Osteoblast (primary cell): ENCODE measurements around the gene SHROOM2. TPM values are rescaled to one million over a fixed set of nuclear protein-coding genes. Genes with fewer than 3 reads are reported as not detected.

ENCODE experiments used
- DNase-seq: peaks from one replicate; pipeline ENCODE4 v3.0.0; 2011; ENCODE audit warnings: low spot score, mixed read lengths; ENCODE audit not compliant: insufficient read length; ENCODE audit errors: missing footprints
- H2AFZ ChIP-seq: 2 replicates; pipeline ENCODE4 v1.6.0; 2011; ENCODE audit warnings: mild to moderate bottlenecking, low read length
- H3K27ac ChIP-seq: 2 replicates; pipeline ENCODE4 v1.5.1; 2011; ENCODE audit warnings: mild to moderate bottlenecking, low read depth, low read length, moderate library complexity
- H3K27me3 ChIP-seq: 2 replicates; pipeline ENCODE4 v1.6.0; 2012; ENCODE audit warnings: mild to moderate bottlenecking, control low read depth, inconsistent platforms, low read length, moderate library complexity; ENCODE audit not compliant: insufficient read depth
- H3K36me3 ChIP-seq: 2 replicates; pipeline ENCODE4 v1.5.1; 2011; ENCODE audit warnings: mild to moderate bottlenecking, low read length, control low read depth, moderate library complexity; ENCODE audit not compliant: insufficient read depth
- H3K4me1 ChIP-seq: 2 replicates; pipeline ENCODE4 v1.5.1; 2011; ENCODE audit warnings: mild to moderate bottlenecking, low read length, control low read depth, moderate library complexity; ENCODE audit not compliant: insufficient read depth
- H3K4me2 ChIP-seq: 2 replicates; pipeline ENCODE4 v1.6.0; 2011; ENCODE audit warnings: mild to moderate bottlenecking, low read length; ENCODE audit not compliant: insufficient read depth
- H3K4me3 ChIP-seq: fragments of 200-600 bp; sonication (generic); 3 replicates; pipeline ENCODE4 v1.5.1; 2012; ENCODE audit warnings: mild to moderate bottlenecking, low read length, inconsistent platforms; ENCODE audit not compliant: insufficient read depth
- H3K79me2 ChIP-seq: 2 replicates; pipeline ENCODE4 v1.6.0; 2012; ENCODE audit warnings: mild to moderate bottlenecking, low read length, control low read depth, inconsistent platforms; ENCODE audit not compliant: insufficient read depth
- H3K9me3 ChIP-seq: 2 replicates; pipeline ENCODE4 v1.5.1; 2011; ENCODE audit warnings: low read depth, low read length, control low read depth
- H4K20me1 ChIP-seq: 2 replicates; pipeline ENCODE4 v1.6.0; 2012; ENCODE audit warnings: mild to moderate bottlenecking, low read length, control low read depth; ENCODE audit not compliant: insufficient read depth
- total RNA-seq: library from RNA; depleted of rRNA; stranded (reverse); fragments of >200 nt; gene quantifications from 2 replicates; pipeline ENCODE4 v1.2.3, GENCODE V29; 2012
- TF ChIP-seq, protein P1 (sequence below): IDR thresholded peaks from 2 replicates; pipeline ENCODE4 v1.5.1; 2011; ENCODE audit warnings: mild to moderate bottlenecking, low read depth, low read length, moderate library complexity; ENCODE audit errors: extremely low read depth

The SHROOM2 gene
- total RNA-seq, 1 donor: 8.0 TPM

DNA sequence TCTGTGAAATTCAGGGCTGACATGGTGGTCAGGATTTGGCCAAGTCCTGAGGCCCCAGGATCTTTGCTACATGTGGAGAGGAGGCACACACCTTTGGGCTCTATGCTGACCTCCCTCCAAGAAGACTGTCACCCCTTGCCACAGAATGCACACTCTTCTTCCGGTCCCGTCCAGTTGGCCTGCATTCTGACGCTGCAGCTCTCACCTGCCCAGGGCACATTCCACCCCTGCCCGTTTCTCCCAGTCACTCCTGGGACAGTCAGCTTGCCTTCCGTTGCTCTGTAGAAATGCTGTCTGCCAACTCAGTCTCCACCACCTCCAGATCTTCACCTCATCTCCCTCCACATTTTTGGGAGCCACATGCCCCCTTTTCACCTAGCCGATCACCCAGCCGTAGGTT lies 76.7 kb downstream of the SHROOM2 start:
- Histone ChIP-seq H3K36me3 (no peaks in the 10 kb centered on the region), H3K9me3 (no peaks in the 10 kb centered on the region), H4K20me1 (no peaks in the 10 kb centered on the region), H3K4me1 (peaks cover 8% of the 10 kb centered on the region), H3K79me2 (no peaks in the 10 kb centered on the region), H3K27me3 (no peaks in the 10 kb centered on the region), H3K4me2 (no peak overlapping the region), H3K27ac (no peak overlapping the region), H3K4me3 (no peak overlapping the region), H2AFZ (no peak overlapping the region)
- no peak for DNase-seq
- TF ChIP-seq, protein P1, sequence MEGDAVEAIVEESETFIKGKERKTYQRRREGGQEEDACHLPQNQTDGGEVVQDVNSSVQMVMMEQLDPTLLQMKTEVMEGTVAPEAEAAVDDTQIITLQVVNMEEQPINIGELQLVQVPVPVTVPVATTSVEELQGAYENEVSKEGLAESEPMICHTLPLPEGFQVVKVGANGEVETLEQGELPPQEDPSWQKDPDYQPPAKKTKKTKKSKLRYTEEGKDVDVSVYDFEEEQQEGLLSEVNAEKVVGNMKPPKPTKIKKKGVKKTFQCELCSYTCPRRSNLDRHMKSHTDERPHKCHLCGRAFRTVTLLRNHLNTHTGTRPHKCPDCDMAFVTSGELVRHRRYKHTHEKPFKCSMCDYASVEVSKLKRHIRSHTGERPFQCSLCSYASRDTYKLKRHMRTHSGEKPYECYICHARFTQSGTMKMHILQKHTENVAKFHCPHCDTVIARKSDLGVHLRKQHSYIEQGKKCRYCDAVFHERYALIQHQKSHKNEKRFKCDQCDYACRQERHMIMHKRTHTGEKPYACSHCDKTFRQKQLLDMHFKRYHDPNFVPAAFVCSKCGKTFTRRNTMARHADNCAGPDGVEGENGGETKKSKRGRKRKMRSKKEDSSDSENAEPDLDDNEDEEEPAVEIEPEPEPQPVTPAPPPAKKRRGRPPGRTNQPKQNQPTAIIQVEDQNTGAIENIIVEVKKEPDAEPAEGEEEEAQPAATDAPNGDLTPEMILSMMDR: no peak

DNA sequence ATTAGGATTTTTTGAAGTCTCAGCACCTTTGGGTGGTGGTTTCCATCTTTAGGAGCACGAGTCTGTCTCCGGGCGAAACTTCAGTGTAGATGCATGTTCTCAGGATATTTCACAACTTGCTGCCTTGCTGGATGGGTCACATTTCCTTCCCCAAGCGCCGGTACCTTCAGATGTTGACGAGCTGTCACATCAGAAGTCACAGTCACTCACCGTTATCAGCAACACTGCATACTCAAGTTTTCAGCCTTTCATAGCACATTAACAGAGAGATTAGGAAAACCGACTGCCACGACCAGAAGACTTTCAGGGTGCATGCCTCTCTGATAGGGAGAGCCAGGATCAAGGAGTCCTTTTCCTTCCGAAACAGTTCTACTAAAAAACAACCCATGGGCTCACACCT lies 77.8 kb downstream of the SHROOM2 start:
- Histone ChIP-seq H3K27me3 (no peaks in the 10 kb centered on the region), H2AFZ (no peak overlapping the region), H3K79me2 (no peaks in the 10 kb centered on the region), H3K4me1 (peaks cover 8% of the 10 kb centered on the region), H4K20me1 (no peaks in the 10 kb centered on the region), H3K4me2 (no peak overlapping the region), H3K36me3 (no peaks in the 10 kb centered on the region), H3K4me3 (no peak overlapping the region), H3K9me3 (no peaks in the 10 kb centered on the region), H3K27ac (no peak overlapping the region)
- no peak for DNase-seq
- TF ChIP-seq, protein P1: no peak

DNA sequence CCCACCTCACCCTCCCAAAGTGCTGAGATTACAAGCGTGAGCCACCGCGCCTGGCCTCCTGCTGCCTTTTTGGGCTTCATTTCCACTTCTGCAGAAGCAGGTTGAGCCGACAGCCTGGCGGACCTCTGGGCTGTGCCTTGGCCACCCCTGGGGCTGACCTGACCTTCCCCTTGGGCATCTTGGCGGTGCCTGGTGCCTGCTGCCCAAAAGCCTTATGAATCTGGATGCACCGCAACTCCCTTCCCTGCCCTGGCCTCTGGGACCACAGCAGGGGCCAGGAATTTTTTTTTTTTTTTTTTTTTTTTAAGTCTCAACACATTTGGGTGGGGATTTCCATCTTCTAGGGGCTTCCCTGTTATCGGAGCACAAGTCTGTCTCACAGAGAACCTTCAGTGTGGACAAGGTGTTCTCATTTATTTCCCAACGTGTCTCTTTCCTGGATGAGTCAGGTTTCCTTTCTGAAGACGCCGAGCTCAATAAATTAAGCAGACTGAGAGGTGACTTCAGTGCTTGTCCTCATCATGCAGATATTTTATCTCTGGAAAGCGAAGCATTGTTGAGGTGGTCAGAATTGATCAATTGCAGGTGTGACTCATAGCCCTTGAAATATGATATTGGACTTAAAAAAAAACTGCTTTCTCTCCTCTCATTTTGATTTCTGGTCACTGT lies 79.7 kb downstream of the SHROOM2 start:
- TF ChIP-seq, protein P1: no peak
- Histone ChIP-seq H4K20me1 (no peaks in the 10 kb centered on the region), H2AFZ (no peak overlapping the region), H3K4me2 (no peak overlapping the region), H3K4me1 (no peaks in the 10 kb centered on the region), H3K9me3 (no peaks in the 10 kb centered on the region), H3K27me3 (no peaks in the 10 kb centered on the region), H3K79me2 (no peaks in the 10 kb centered on the region), H3K36me3 (no peaks in the 10 kb centered on the region), H3K27ac (no peak overlapping the region), H3K4me3 (no peak overlapping the region)
- DNase-seq: no peak

DNA sequence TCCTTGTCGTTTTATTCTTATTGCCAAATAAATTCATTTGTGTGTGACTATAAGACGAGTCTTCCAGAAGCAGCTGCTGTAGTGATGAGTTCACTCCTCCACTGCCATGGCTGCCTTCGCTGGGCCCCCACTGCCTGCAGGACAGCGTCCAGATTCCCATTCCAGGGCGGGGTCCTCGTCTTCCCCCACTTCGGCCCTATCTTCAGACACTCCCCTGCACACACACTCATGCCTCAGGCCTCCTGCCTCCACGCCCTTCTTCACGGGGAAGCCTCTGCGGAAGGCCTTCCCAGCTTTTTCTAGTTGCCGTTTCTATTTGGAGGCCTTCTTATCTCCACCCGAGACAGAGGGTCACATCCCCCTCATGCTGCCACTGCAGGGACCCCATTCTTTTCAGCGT lies 80.4 kb downstream of the SHROOM2 start:
- no peak overlapping the region for H2AFZ ChIP-seq
- H3K4me2 ChIP-seq: no peak overlapping the region
- H3K4me3 ChIP-seq: no peak overlapping the region
- no peaks in the 10 kb centered on the region for H3K9me3 ChIP-seq
- H3K79me2 ChIP-seq: no peaks in the 10 kb centered on the region
- H3K27ac ChIP-seq: no peak overlapping the region
- TF ChIP-seq, protein P1: no peak
- no peaks in the 10 kb centered on the region for H3K36me3 ChIP-seq
- no peak for DNase-seq
- no peaks in the 10 kb centered on the region for H3K4me1 ChIP-seq
- no peaks in the 10 kb centered on the region for H4K20me1 ChIP-seq
- H3K27me3 ChIP-seq: no peaks in the 10 kb centered on the region
